ENCODE results near the gene ZSCAN12. TPM values are rescaled to one million over a fixed set of nuclear protein-coding genes. Genes with fewer than 3 reads are reported as not detected.

Gene ZSCAN12
- total and polyA plus RNA-seq, 2 experiments from 2014 or later = 2.0 to 7.3 TPM

GRCh38 chr6:28333599-28334018, 65.9 kb downstream of the ZSCAN12 start (continued):
- TF ChIP-seq ZNF331 (CRISPR knock-in tag; IDR thresholded peaks at IDR 0.05; ENCODE audit: low read depth) (no peak), NANOG (IDR thresholded peaks at IDR 0.05; ENCODE audit: borderline replicate concordance) (no peak), STAT1 (IDR thresholded peaks at IDR 0.05; ENCODE audit: unreplicated experiment) (no peak), ETS1 (IDR thresholded peaks at IDR 0.05) (no peak), EZH2 (IDR thresholded peaks at IDR 0.05; ENCODE audit: low read depth, unreplicated experiment) (no peak), JUNB (IDR thresholded peaks at IDR 0.05; ENCODE audit: unreplicated experiment) (no peak), CTCF (conservative IDR thresholded peaks at IDR 0.05; ENCODE audit: low read depth in 2 of 2) (no peak), EZH2phosphoT487 (IDR thresholded peaks at IDR 0.05; ENCODE audit: unreplicated experiment) (no peak)

GRCh38 chr6:28333047-28333446, 66.5 kb downstream of the ZSCAN12 start:
- peaks cover 15% of the 10 kb centered on the region for H3K36me3 Mint-ChIP-seq (ENCODE audit: low read depth)
- H3K4me1 Mint-ChIP-seq = peaks cover 9% of the 10 kb centered on the region
- peaks cover 9% of the 10 kb centered on the region for H3K4me1 ChIP-seq (ENCODE audit: insufficient read depth)
- H3K4me3 Mint-ChIP-seq = no peak overlapping the region; the same call in 2 of the 3 replicates
- H3F3A ChIP-seq (replicated peaks; ENCODE audit: low read depth) = peaks cover 3% of the 10 kb centered on the region; the same call in 1 of the 2 replicates
- peaks cover 15% of the 10 kb centered on the region for H3K9me3 Mint-ChIP-seq
- H3K27me3 Mint-ChIP-seq (ENCODE audit: insufficient read depth, low read depth, poor library complexity) = no peaks in the 10 kb centered on the region
- no peak overlapping the region for H2AFZ ChIP-seq
- no peak overlapping the region for H3K4me2 ChIP-seq
- H3K27me3 ChIP-seq (ENCODE audit: insufficient read depth) = no peaks in the 10 kb centered on the region
- no peaks in the 10 kb centered on the region for H3K9me2 ChIP-seq (ENCODE audit: insufficient read depth)
- 0 out of 2 replicates have a peak, but pooled peaks cover 4% of the 10 kb centered on the region for H3K79me2 ChIP-seq (replicated peaks; ENCODE audit: insufficient read depth)
- no peak overlapping the region for H3K27ac ChIP-seq (ENCODE audit: low read depth)
- no peak overlapping the region for H3K27ac Mint-ChIP-seq
- no peak overlapping the region for H3K4me3 ChIP-seq
- no peaks in the 10 kb centered on the region for H4K20me1 ChIP-seq (replicated peaks; ENCODE audit: insufficient read depth)
- ATAC-seq (no peak), DNase-seq (ENCODE audit: low spot score) (no peak)
- H3K36me3 ChIP-seq (ENCODE audit: insufficient read depth) = no peaks in the 10 kb centered on the region; the same call in 1 of the 2 replicates
- TF ChIP-seq REST (IDR thresholded peaks at IDR 0.05; ENCODE audit: unreplicated experiment) (no peak), CREB1 (CRISPR knock-in tag; IDR thresholded peaks at IDR 0.05; ENCODE audit: low read depth) (no peak), EZH2phosphoT487 (IDR thresholded peaks at IDR 0.05; ENCODE audit: unreplicated experiment) (no peak), ZNF331 (CRISPR knock-in tag; IDR thresholded peaks at IDR 0.05; ENCODE audit: low read depth) (no peak), ZNF114 (CRISPR knock-in tag; IDR thresholded peaks at IDR 0.05) (no peak), CTCF (conservative IDR thresholded peaks at IDR 0.05; ENCODE audit: low read depth in 2 of 2) (no peak), ETS1 (IDR thresholded peaks at IDR 0.05) (no peak), EZH2 (IDR thresholded peaks at IDR 0.05; ENCODE audit: low read depth, unreplicated experiment) (no peak), POLR2AphosphoS5 (IDR thresholded peaks at IDR 0.05; ENCODE audit: low read depth) (no peak)

All from GM23338 (cell line).